Left renal pelvis (tissue), 4 donors: ENCODE results near the gene GAREM2. TPM values are rescaled to one million over a fixed set of nuclear protein-coding genes. Genes with fewer than 3 reads are reported as not detected.

Experiments
- DNase-seq, 4 donors: peaks; one replicate each; pipeline ENCODE4 v3.0.0-alpha.2; 2013; ENCODE audit warnings: low read depth in 4 of 4, low spot score in 3 of 4
- polyA plus RNA-seq, 4 donors: library from polyadenylated mRNA; unstranded; fragments of 120-200 nt; gene quantifications; one replicate each; pipeline ENCODE4 v1.2.1, GENCODE V29; 2013; ENCODE audit not compliant: insufficient read length in 4 of 4

Gene GAREM2
- polyA plus RNA-seq, 4 donors: 6.0 to 8.7 (median 6.6) TPM

GRCh38 chr2:26224095-26224494, 51.2 kb downstream of the GAREM2 start:
- DNase-seq: no peak

- DNase-seq: no peak
Measured at GRCh38 chr2:26229595-26229994, 56.7 kb downstream of the GAREM2 start.

GRCh38 chr2:26230806-26231205, 57.9 kb downstream of the GAREM2 start:
- DNase-seq: no peak

GRCh38 chr2:26235089-26235488, 62.2 kb downstream of the GAREM2 start:
- DNase-seq: no peak

- no peak for DNase-seq
Measured at GRCh38 chr2:26237868-26238267, 65.0 kb downstream of the GAREM2 start.

- DNase-seq: no peak
Measured at GRCh38 chr2:26238311-26238958, 65.5 kb downstream of the GAREM2 start.

Other genes with a start within 250 kb of the GAREM2 start
- 10 to 100 TPM; 14.9 to 21.2 (median 17.5) TPM for gene KIF3C, start 190.6 kb upstream of the GAREM2 start, polyA plus RNA-seq
- 100 to 1,000 TPM; 111 to 168 (median 144) TPM for gene RAB10, start 139.0 kb upstream of the GAREM2 start, polyA plus RNA-seq
- gene HADHA, start 71.5 kb downstream of the GAREM2 start, polyA plus RNA-seq: 100 to 1,000 TPM; 165 to 244 (median 205) TPM
- gene HADHB, start 71.9 kb downstream of the GAREM2 start, polyA plus RNA-seq: 100 to 1,000 TPM; 114 to 175 (median 167) TPM
- gene SELENOI, start 173.1 kb downstream of the GAREM2 start, polyA plus RNA-seq: 10 to 100 TPM; 11.5 to 26.7 (median 24.3) TPM
- gene ADGRF3, start 173.7 kb downstream of the GAREM2 start, polyA plus RNA-seq: 1 to 10 TPM in 3 of 4 donors, under 1 TPM in 1; 0.61 to 2.9 (median 2.3) TPM
- gene DRC1, start 228.8 kb downstream of the GAREM2 start, polyA plus RNA-seq: 1 to 10 TPM in 3 of 4 donors, under 1 TPM in 1; 0.29 to 3.6 (median 3.3) TPM